Calu3 (cell line): ENCODE measurements around the gene RCOR2. TPM values are rescaled to one million over a fixed set of nuclear protein-coding genes. Genes with fewer than 3 reads are reported as not detected.
"Not testable (repeated sequence)": the region's sequence is repeated elsewhere in the genome, so short reads cannot be mapped to it uniquely, and the experiment has no call there.

Experiments
- Bru-seq: library from RNA; stranded (reverse); fragments of 400-500 nt; gene quantifications from one replicate; lab custom pipeline; 2021; lab: Mats Ljungman, UMichigan
- BruChase-seq, 2 experiments: library from RNA; stranded (reverse); fragments of 400-500 nt; gene quantifications; one replicate each; lab custom pipeline; 2021; lab: Mats Ljungman, UMichigan
- BruUV-seq: library from RNA; stranded (reverse); fragments of 400-500 nt; replicated peaks from 2 replicates; lab custom pipeline; 2021; lab: Mats Ljungman, UMichigan
- CTCF ChIA-PET: fragments of 300-600 bp; sonication (Branson Sonifier 250); formaldehyde crosslinking; loops from one replicate; lab custom pipeline; 2022; ENCODE audit warnings: antibody characterized with exemption; lab: Charles Lee
- DNase-seq: peaks from one replicate; pipeline ENCODE4 v3.0.0; 2022
- H3K27ac Mint-ChIP-seq: one replicate; pipeline ENCODE4 v1.8.0; 2022; ENCODE audit warnings: mixed read lengths; ENCODE audit not compliant: unreplicated experiment
- H3K27me3 Mint-ChIP-seq: one replicate; pipeline ENCODE4 v1.8.0; 2022; ENCODE audit warnings: mixed read lengths; ENCODE audit not compliant: unreplicated experiment
- H3K36me3 Mint-ChIP-seq: one replicate; pipeline ENCODE4 v1.8.0; 2022; ENCODE audit warnings: mild to moderate bottlenecking, moderate library complexity, mixed read lengths; ENCODE audit not compliant: insufficient read depth, unreplicated experiment
- H3K4me1 Mint-ChIP-seq: one replicate; pipeline ENCODE4 v1.8.0; 2022; ENCODE audit warnings: mild to moderate bottlenecking, low read depth, mixed read lengths; ENCODE audit not compliant: unreplicated experiment
- H3K4me3 Mint-ChIP-seq: one replicate; pipeline ENCODE4 v1.8.0; 2022; ENCODE audit warnings: mild to moderate bottlenecking, low read depth, moderate library complexity, mixed read lengths; ENCODE audit not compliant: unreplicated experiment
- H3K9me3 Mint-ChIP-seq: one replicate; pipeline ENCODE4 v1.8.0; 2022; ENCODE audit warnings: low read depth, mixed read lengths; ENCODE audit not compliant: unreplicated experiment
- intact Hi-C: fragments of 100-400 bp; cut with micrococcal nuclease; formaldehyde crosslinking; loops from one replicate; pipeline ENCODE4 v1.10.0; 2022; ENCODE audit not compliant: unreplicated experiment
- long read RNA-seq: library from polyadenylated mRNA; stranded (forward); transcript quantifications from one replicate; pipeline ENCODE4 v2.0.0, GENCODE V29; 2022
- total RNA-seq: library from RNA; stranded (reverse); gene quantifications from 2 replicates; pipeline ENCODE4 v1.2.3, GENCODE V29; 2022
- TF ChIP-seq, protein P1 (sequence below): fragments of 200-600 bp; IDR thresholded peaks from one replicate; pipeline ENCODE4 v1.8.0; 2022; ENCODE audit warnings: antibody characterized with exemption; ENCODE audit not compliant: unreplicated experiment

Gene RCOR2
- 0.26 and 0.37 TPM in 2 replicates for total RNA-seq
- Bru-seq, nascent RNA, result percentile 10 among the genes with signal in this experiment
- BruChase-seq, experiment 1, labeled RNA remaining after a 6-hour chase, result not detected
- BruChase-seq, experiment 2, labeled RNA remaining after a 2-hour chase, result not detected
- long read RNA-seq, partial matches to known transcripts, result 0 of 3 reads
- long read RNA-seq, other reads (novel, unspliced or antisense), result 3 of 3 reads

DNA sequence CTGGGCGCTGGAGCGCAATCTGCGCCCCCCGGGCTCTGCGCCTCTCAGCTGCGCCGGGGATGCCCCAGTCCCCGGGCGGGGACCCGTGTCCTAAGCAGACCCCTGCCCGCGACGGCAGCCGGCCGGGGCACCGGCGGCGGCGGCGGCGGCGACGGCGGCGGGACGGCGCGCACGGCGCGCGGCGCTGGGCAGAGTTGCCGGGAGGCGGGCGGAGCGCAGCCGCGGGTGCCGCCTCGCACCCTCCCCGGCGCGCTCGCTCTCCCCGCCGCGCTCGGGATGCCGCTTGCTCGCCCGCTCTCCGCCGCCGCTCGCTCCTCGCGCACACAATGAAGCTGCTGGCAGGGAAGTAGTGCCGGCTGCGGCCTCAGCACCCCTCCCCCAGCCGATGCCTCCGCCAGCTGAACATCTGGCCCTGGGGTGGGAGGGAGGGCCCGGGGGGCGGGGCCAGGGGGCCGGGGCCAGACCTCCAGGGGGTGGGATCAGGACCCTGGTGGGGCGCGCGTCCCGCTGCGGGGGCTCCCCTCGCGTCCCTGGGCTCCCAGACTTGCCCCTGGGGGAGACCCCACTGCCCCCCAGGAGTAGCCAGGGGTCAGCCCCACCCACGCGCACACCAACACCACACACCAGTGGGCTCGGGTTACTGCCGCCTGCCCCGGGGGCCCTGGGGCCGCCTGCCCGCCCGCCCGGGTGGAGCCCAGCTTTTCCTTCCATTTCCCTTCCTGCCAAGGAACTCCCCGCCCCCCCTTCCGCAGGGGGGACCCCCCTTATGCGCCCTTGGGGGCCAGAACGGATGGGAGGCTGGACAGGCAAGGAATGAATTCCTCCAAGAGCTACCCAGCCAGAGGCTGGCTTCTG lies at the start of gene RCOR2:
TSS of gene RCOR2 (minus strand) at position 328 of the 855 bp plus-strand sequence. CDS start 708 bp downstream, outside the sequence.
- H3K27me3 Mint-ChIP-seq, result peaks cover 53% of the 10 kb centered on the region
- peaks cover 28% of the 10 kb centered on the region for H3K36me3 Mint-ChIP-seq
- H3K9me3 Mint-ChIP-seq, result no peaks in the 10 kb centered on the region
- TF ChIP-seq, protein P1, sequence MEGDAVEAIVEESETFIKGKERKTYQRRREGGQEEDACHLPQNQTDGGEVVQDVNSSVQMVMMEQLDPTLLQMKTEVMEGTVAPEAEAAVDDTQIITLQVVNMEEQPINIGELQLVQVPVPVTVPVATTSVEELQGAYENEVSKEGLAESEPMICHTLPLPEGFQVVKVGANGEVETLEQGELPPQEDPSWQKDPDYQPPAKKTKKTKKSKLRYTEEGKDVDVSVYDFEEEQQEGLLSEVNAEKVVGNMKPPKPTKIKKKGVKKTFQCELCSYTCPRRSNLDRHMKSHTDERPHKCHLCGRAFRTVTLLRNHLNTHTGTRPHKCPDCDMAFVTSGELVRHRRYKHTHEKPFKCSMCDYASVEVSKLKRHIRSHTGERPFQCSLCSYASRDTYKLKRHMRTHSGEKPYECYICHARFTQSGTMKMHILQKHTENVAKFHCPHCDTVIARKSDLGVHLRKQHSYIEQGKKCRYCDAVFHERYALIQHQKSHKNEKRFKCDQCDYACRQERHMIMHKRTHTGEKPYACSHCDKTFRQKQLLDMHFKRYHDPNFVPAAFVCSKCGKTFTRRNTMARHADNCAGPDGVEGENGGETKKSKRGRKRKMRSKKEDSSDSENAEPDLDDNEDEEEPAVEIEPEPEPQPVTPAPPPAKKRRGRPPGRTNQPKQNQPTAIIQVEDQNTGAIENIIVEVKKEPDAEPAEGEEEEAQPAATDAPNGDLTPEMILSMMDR, result no peak
- H3K4me1 Mint-ChIP-seq, result peaks cover 8% of the 10 kb centered on the region
- CTCF ChIA-PET, result interaction anchor here (0.8 kb wide), 1 partner anchor 17 kb away, joined by 3 read pairs; no protein-coding TSS in a partner anchor
- intact Hi-C loops, result no loop called here
- H3K4me3 Mint-ChIP-seq, result peak within 1 kb of the TSS; percentile 70
- DNase-seq, result peak; percentile 63
- no peak within 1 kb of the TSS for H3K27ac Mint-ChIP-seq
- BruUV-seq, result no TSS peak

DNA sequence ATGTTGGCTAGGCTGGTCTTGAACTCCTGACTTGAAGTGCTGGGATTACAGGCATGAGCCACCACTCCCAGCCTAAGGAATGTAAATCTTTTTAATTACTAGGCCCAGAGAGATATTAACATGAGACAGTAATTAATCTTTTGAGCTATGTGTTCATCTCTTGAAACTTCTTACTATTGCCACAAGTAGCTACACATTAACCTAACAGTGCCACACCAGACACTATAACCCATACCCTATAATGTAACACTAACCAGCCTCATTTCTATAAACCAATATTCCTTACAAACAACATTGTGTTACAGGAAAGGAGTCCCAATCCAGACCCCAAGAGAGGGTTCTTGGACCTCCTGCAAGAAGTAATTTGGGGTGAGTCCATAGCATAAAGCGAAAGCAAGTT lies 49.5 kb upstream of the RCOR2 start:
- H3K27ac Mint-ChIP-seq, result no peak overlapping the region
- BruUV-seq, result no TSS peak
- H3K9me3 Mint-ChIP-seq, result no peaks in the 10 kb centered on the region
- no peak for DNase-seq
- CTCF ChIA-PET, result no interaction called here
- peaks cover 15% of the 10 kb centered on the region for H3K36me3 Mint-ChIP-seq
- TF ChIP-seq, protein P1, result no peak
- no peaks in the 10 kb centered on the region for H3K4me1 Mint-ChIP-seq
- intact Hi-C loops, result no loop called here
- H3K27me3 Mint-ChIP-seq, result peaks cover 12% of the 10 kb centered on the region
- H3K4me3 Mint-ChIP-seq, result no peak overlapping the region

DNA sequence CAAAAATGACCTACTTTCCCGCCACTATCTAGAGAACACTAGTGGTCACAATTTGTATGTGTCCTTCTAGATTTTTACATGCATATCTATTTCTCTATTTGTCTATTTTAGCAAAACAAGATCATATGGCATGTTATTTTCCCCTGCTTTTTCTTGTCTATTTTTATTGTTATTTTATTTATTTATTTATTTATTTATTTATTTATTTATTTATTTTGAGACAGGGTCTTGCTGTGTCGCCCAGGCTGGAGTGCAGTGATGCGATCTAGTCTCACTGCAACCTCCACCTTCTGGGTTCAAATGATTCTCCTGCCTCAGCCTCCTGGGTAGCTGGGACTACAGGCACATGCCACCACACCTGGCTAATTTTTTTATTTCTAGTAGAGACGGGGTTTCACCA lies 46.9 kb upstream of the RCOR2 start:
- H3K27ac Mint-ChIP-seq, BruUV-seq, DNase-seq, H3K4me3 Mint-ChIP-seq, H3K9me3 Mint-ChIP-seq, intact Hi-C loops, CTCF ChIA-PET, H3K4me1 Mint-ChIP-seq, H3K27me3 Mint-ChIP-seq: not testable (repeated sequence)
- peaks cover 15% of the 10 kb centered on the region for H3K36me3 Mint-ChIP-seq

DNA sequence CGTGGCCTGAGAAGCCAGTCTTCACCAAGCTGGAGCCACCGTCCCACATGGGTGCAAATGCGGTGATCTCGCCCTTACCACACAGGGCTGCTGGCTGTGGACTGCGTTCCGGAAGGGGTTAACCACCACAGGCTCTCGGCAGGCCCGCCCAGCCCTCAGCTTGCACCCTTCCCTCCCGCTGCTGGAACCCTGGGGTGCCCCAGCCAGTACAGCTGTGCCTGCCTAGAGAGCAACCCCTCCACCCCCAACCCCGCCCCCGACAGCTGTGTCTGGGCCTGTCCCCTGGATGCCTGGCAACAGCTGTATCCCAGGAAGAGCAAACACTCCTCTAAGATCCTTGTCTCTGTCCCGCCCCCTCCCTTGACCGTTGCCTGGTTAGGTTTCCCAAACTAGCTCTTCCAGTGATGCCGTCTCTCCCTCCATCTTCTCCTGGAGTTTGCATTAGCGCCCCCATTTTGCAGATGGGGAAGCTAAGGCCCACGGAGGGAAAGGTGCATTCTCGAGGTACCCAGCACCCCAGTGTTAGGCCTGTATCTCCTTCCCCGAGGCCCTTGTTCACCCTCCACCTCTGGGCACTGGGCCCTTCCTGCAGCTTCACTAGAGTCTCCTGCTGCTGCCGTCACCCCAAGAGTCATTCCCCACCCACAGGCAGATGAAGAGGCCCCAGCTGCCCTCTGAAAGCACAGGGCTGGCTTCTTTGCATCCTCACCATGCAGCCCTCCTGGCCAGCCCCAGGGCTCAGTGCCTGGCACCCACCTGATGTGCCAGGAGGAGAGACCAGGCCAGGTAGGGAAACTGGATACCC lies 44.8 kb upstream of the RCOR2 start:
- DNase-seq, result no peak
- intact Hi-C loops, result no loop called here
- CTCF ChIA-PET, result interaction anchor here (1.0 to 1.2 kb wide), 2 partner anchors 10 to 16 kb away, joined by 3 read pairs; no protein-coding TSS in a partner anchor
- H3K27ac Mint-ChIP-seq, result no peak overlapping the region
- no TSS peak for BruUV-seq
- H3K4me1 Mint-ChIP-seq, result no peaks in the 10 kb centered on the region
- TF ChIP-seq, protein P1, result no peak
- H3K4me3 Mint-ChIP-seq, result no peak overlapping the region
- peaks cover 15% of the 10 kb centered on the region for H3K36me3 Mint-ChIP-seq
- H3K9me3 Mint-ChIP-seq, result no peaks in the 10 kb centered on the region
- no peaks in the 10 kb centered on the region for H3K27me3 Mint-ChIP-seq
